Measurements from ENCODE around the gene DDX43. TPM values are rescaled to one million over a fixed set of nuclear protein-coding genes. Genes with fewer than 3 reads are reported as not detected.
A peak's percentile ranks its signal among the peaks of the same experiment; 100 is the strongest.

DDX43 gene
- total RNA-seq: under 1 TPM; 0.90 to 0.97 TPM

DNA sequence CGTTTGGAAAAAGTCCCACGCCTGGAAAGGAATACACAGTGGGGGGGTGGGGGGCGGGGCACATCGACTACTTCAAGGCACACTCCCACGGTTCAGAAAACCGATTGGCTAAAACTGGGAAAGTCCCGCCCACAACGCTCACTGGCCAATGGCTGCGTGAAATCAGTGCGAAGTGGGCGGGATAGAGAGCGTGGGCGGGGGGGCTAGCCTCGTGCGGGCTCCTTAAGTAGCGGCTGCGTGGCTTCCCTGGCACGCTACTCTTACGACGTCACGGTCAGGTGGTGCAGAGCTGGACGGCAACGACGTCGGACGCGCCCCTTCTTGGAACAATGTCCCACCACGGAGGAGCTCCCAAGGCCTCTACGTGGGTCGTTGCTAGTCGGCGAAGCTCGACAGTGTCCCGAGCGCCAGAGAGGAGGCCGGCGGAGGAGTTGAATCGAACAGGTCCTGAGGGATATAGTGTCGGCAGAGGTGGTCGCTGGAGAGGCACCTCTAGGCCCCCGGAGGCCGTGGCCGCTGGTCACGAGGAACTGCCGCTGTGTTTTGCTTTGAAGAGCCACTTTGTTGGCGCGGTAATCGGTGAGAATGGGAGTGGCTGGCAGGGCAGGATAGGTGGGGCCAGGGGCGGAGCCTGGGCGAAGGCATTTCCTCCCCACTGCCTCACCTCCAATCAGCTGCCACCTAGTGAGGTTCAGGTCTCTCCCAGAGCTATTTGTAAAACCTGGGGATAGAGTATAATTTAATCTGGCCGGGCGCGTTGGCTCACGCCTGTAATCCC, at the start of gene DDX43:
Gene DDX43 (plus strand): TSS at position 252 of the 778 bp plus-strand sequence. CDS start 78 bp downstream, at position 330.
- no peaks in the 10 kb centered on the region for H3K27me3 Mint-ChIP-seq
- H3K4me3 Mint-ChIP-seq: peak within 1 kb of the TSS; percentile 57

GRCh38 chr6:73348550-73349204, 46.0 kb upstream of the DDX43 start:
- no peak for ATAC-seq (replicated peaks)
- Mint-ChIP-seq H3K27me3 (peaks cover 15% of the 10 kb centered on the region), H3K27ac (no peak overlapping the region), H3K4me3 (no peak overlapping the region), H3K4me1 (no peaks in the 10 kb centered on the region), H3K36me3 (ENCODE audit: low read depth) (no peaks in the 10 kb centered on the region), H3K9me3 (no peaks in the 10 kb centered on the region)

More for the DNA sequence above, at the start of gene DDX43:
- no peaks in the 10 kb centered on the region for H3K36me3 Mint-ChIP-seq (ENCODE audit: low read depth)
- H3K27ac Mint-ChIP-seq: peak within 1 kb of the TSS; percentile 46
- no peaks in the 10 kb centered on the region for H3K9me3 Mint-ChIP-seq
- ATAC-seq (replicated peaks): peak; percentile 57
- peaks cover 12% of the 10 kb centered on the region for H3K4me1 Mint-ChIP-seq

- ATAC-seq (replicated peaks): no peak
- H3K4me3 Mint-ChIP-seq: no peak overlapping the region
Observed at GRCh38 chr6:73349311-73349710, 45.3 kb upstream of the DDX43 start.

DNA sequence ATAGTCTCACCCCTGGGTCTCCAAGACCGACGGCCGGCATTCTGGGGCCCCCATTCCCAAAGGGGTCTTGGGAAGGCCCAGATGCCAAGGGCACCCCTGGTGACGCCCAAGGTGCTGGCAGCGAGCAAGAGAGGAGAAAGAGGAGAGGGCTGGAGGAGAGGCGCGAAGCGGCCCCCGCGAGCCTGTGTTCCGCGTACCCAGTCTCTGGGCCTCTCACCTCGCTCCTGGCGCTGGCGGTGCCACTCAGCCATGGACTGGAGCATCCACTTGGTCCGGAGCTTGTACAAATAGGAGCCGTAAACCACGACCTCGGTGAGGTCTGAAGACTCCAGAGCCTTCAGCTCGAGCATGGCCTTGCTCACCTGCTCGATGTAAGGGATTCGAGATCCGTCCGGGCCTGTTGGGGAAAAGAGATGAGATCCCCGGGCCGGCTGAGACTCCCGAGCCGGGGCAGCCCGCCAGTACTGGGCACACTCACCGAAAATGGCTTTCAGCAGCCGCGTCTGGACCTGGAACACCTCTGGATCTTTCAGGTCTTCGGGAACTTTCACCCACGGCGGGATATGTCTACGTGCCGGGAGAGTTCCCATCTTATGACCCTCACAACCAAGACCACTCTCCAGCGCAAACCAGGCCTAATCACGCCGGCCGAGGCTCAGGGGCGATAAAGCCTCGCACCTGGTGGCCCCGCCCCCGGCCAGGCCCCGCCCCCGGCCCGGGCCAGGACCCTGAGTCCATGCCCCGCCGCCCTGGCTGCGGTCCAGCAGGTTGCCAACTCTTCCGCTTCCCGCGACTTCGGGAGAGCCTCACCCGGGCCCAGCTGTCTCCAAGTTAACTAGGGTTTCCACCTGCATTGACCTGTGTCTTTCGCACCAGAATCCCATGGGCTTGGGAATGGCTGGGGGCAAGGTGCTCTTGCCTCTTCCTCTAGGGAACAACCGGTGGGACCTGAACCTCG, 40.7 kb upstream of the DDX43 start, which contains the start of gene DPPA5:
Gene DPPA5 (minus strand): TSS at position 641 of the 958 bp plus-strand sequence. CDS start 51 bp downstream, at position 590.
- Mint-ChIP-seq H3K4me3 (no peak within 1 kb of the TSS), H3K27ac (no peak within 1 kb of the TSS), H3K27me3 (peaks cover 4% of the 10 kb centered on the region), H3K9me3 (no peaks in the 10 kb centered on the region), H3K36me3 (ENCODE audit: low read depth) (no peaks in the 10 kb centered on the region), H3K4me1 (no peaks in the 10 kb centered on the region)
- ATAC-seq (replicated peaks): no peak

More at GRCh38 chr6:73349311-73349710, 45.3 kb upstream of the DDX43 start:
- no peaks in the 10 kb centered on the region for H3K36me3 Mint-ChIP-seq (ENCODE audit: low read depth)
- no peaks in the 10 kb centered on the region for H3K9me3 Mint-ChIP-seq
- H3K4me1 Mint-ChIP-seq: no peaks in the 10 kb centered on the region
- no peak overlapping the region for H3K27ac Mint-ChIP-seq
- peaks cover 15% of the 10 kb centered on the region for H3K27me3 Mint-ChIP-seq

- no peak within 1 kb of the TSS for H3K27ac Mint-ChIP-seq
- H3K27me3 Mint-ChIP-seq: no peaks in the 10 kb centered on the region
- no peaks in the 10 kb centered on the region for H3K4me1 Mint-ChIP-seq
- H3K9me3 Mint-ChIP-seq: no peaks in the 10 kb centered on the region
- ATAC-seq (replicated peaks): no peak
- H3K36me3 Mint-ChIP-seq (ENCODE audit: low read depth): no peaks in the 10 kb centered on the region
- no peak within 1 kb of the TSS for H3K4me3 Mint-ChIP-seq
Observed at GRCh38 chr6:73362358-73362757, 32.3 kb upstream of the DDX43 start, which contains the start of gene KHDC3L. Gene KHDC3L (plus strand): TSS chr6:73362658. CDS start chr6:73362730, 72 bp downstream.

DNA sequence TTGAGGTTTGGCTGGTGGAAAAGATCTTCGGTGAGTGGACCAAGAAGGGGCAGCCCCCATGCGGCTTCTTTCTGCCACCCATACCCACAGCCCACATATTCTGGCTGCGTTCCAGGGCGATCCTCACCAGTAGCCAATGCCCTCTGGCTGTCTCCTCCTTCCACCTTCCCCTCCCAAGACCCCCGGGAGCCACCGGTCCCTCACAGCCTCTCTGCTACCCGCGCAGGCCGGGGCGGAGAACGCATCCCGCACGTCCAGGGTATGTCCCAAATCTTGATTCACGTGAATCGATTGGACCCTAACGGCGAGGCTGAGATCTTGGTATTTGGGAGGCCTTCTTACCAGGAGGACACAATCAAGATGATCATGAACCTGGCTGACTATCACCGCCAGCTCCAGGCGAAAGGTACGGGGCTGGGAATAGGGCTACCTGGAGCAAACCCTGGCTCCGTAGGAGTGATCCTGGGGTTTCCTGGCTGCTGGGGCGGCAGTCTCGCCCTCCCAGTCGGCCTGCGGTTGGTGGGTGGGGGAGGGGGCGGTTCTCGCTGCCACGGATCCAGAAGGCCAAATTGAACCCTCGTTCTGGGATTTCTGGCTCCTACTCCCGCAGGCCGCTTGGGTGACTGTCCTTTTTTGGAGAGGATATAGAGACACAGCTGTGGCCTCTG, 31.6 kb upstream of the DDX43 start:
- no peak overlapping the region for H3K4me3 Mint-ChIP-seq
- H3K4me1 Mint-ChIP-seq: no peaks in the 10 kb centered on the region
- no peak for ATAC-seq (replicated peaks)
- no peak overlapping the region for H3K27ac Mint-ChIP-seq
- no peaks in the 10 kb centered on the region for H3K9me3 Mint-ChIP-seq
- H3K36me3 Mint-ChIP-seq (ENCODE audit: low read depth): no peaks in the 10 kb centered on the region
- H3K27me3 Mint-ChIP-seq: no peaks in the 10 kb centered on the region

DNA sequence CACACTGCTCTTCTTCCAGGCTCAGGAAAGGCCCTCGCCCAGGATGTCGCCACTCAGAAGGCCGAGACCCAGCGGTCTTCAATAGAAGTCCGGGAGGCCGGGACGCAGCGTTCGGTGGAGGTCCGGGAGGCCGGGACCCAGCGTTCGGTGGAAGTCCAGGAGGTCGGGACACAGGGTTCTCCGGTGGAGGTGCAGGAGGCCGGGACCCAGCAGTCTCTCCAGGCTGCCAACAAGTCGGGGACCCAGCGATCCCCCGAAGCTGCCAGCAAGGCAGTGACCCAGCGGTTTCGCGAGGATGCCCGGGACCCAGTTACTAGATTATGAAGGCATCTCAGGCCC, 31.1 kb upstream of the DDX43 start:
- Mint-ChIP-seq H3K36me3 (ENCODE audit: low read depth) (no peaks in the 10 kb centered on the region), H3K27ac (no peak overlapping the region), H3K9me3 (no peaks in the 10 kb centered on the region), H3K4me3 (no peak overlapping the region), H3K27me3 (no peaks in the 10 kb centered on the region), H3K4me1 (no peaks in the 10 kb centered on the region)
- no peak for ATAC-seq (replicated peaks)

DNA sequence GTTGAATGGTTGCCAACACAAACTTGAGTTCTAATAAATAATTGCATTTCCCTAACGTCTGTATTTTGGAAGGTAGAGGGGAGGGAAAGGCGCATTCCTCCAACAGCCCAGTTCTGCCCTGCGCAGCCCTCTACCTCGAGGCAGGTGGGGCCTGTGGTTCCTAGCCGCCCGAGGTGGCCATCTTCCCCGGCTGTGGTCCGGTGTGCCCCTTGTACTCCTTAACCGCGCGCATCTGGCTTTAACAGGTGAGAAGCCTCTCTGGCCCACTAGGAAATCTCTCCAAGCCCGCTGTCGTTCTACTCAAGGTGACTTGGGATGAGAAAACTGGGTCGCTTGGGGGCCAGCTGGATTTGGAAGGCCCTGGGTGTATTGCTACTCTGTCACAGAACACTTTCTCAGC, 30.5 kb upstream of the DDX43 start:
- no peaks in the 10 kb centered on the region for H3K27me3 Mint-ChIP-seq
- no peaks in the 10 kb centered on the region for H3K9me3 Mint-ChIP-seq
- no peak overlapping the region for H3K4me3 Mint-ChIP-seq
- no peak overlapping the region for H3K27ac Mint-ChIP-seq
- no peaks in the 10 kb centered on the region for H3K4me1 Mint-ChIP-seq
- no peak for ATAC-seq (replicated peaks)
- no peaks in the 10 kb centered on the region for H3K36me3 Mint-ChIP-seq (ENCODE audit: low read depth)

GRCh38 chr6:73364549-73364948, 30.1 kb upstream of the DDX43 start:
- no peaks in the 10 kb centered on the region for H3K27me3 Mint-ChIP-seq
- no peaks in the 10 kb centered on the region for H3K36me3 Mint-ChIP-seq (ENCODE audit: low read depth)
- ATAC-seq (replicated peaks): no peak
- H3K9me3 Mint-ChIP-seq: no peaks in the 10 kb centered on the region
- no peaks in the 10 kb centered on the region for H3K4me1 Mint-ChIP-seq
- H3K4me3 Mint-ChIP-seq: no peak overlapping the region
- no peak overlapping the region for H3K27ac Mint-ChIP-seq

GRCh38 chr6:73367761-73368355, 26.8 kb upstream of the DDX43 start:
- Mint-ChIP-seq H3K27ac (no peak overlapping the region), H3K9me3 (no peaks in the 10 kb centered on the region), H3K4me1 (no peaks in the 10 kb centered on the region), H3K4me3 (no peak overlapping the region), H3K27me3 (no peaks in the 10 kb centered on the region), H3K36me3 (ENCODE audit: low read depth) (no peaks in the 10 kb centered on the region)
- ATAC-seq (replicated peaks): no peak

DNA sequence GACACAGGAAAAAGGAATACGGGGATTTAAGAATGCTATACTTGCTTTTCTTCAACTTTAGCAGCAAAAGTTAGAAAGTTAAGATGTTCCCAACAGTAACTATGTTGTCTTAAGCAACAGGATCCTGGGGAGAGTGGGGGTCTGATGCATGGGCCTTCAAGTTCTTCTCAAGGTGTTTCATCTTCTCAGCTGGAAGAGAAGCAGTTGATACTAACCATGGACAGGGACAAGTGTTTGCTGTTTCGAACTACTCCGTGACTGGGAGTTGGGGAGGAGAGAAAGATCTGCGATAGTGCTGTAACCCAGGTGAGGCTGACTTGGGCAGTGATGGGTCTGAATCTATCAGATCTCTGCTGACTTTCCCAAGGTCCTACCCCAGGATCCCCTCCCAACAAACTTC, 26.0 kb upstream of the DDX43 start:
- H3K4me1 Mint-ChIP-seq: no peaks in the 10 kb centered on the region
- H3K27ac Mint-ChIP-seq: no peak overlapping the region
- no peak overlapping the region for H3K4me3 Mint-ChIP-seq
- no peaks in the 10 kb centered on the region for H3K36me3 Mint-ChIP-seq (ENCODE audit: low read depth)
- H3K9me3 Mint-ChIP-seq: no peaks in the 10 kb centered on the region
- no peak for ATAC-seq (replicated peaks)
- H3K27me3 Mint-ChIP-seq: no peaks in the 10 kb centered on the region

DNA sequence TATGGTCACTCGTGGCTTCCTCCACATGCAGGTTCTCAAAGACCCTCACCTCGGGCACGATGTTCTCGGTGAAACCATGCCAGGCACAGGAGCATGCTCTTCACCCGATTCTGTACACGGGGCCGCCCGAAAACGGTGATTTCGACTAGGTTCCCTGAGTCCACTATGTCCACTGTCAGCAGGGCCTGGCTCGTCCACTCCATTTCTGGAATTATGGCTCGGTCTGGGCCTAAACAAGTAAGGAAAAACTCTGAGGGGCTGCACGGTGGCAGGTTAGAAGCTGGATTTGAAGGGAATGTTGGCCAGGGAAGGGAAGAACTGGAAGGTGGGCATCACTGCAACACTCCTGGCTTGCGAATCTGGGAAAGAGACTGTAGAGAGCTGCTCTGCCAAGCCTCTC, 25.5 kb upstream of the DDX43 start:
- Mint-ChIP-seq H3K9me3 (no peaks in the 10 kb centered on the region), H3K27ac (no peak overlapping the region), H3K27me3 (no peaks in the 10 kb centered on the region), H3K36me3 (ENCODE audit: low read depth) (no peaks in the 10 kb centered on the region), H3K4me3 (no peak overlapping the region), H3K4me1 (no peaks in the 10 kb centered on the region)
- ATAC-seq (replicated peaks): no peak

DNA sequence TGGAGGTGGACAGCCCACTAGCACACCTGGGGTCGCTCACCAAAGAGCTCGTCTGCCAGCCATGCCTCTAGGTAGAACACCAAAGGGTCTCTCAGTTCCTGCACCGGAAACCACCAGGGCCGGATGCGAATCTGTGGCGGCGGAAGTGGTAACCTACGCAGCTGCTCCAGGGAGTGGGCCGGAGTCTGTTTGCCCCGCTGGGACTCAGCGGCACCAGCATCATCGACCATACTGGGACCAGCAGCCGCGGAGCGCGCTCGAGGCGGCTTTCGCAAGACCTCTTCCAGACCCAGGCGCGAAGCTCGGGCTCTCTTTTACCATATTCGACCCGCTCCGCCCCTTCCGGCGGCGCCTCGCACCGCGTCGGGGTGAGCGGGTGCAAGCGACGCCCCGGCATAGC, 25.1 kb upstream of the DDX43 start, which contains the start of gene OOEP:
Gene OOEP (minus strand): TSS at position 335 of the 400 bp plus-strand sequence. CDS start 105 bp downstream, at position 230.
- no peaks in the 10 kb centered on the region for H3K4me1 Mint-ChIP-seq
- no peak within 1 kb of the TSS for H3K4me3 Mint-ChIP-seq
- H3K27ac Mint-ChIP-seq: no peak within 1 kb of the TSS
- no peak for ATAC-seq (replicated peaks)
- H3K36me3 Mint-ChIP-seq (ENCODE audit: low read depth): no peaks in the 10 kb centered on the region
- no peaks in the 10 kb centered on the region for H3K27me3 Mint-ChIP-seq
- no peaks in the 10 kb centered on the region for H3K9me3 Mint-ChIP-seq

Measured in activated T-helper 17 cell treated with anti-CD3 and anti-CD28 coated beads, Interleukin-2, amount 50 U/mL, for 72 hours (primary cell).